GM18499 (cell line): Measurements from ENCODE around the gene EMC8.

Experiments
- ATAC-seq: cut with Tn5 transposase; IDR thresholded peaks from one replicate; pipeline ENCODE4 v1.9.1; 2021; ENCODE audit warnings: moderate number of reproducible peaks; ENCODE audit not compliant: insufficient read depth, unreplicated experiment

The EMC8 gene

GRCh38 chr16:85835956-85836705, 36.8 kb upstream of the EMC8 start:
- no peak for ATAC-seq

GRCh38 chr16:85835227-85835751, 35.9 kb upstream of the EMC8 start:
- no peak for ATAC-seq

- ATAC-seq, result no peak
Observed at GRCh38 chr16:85834741-85835140, 35.4 kb upstream of the EMC8 start.

GRCh38 chr16:85833219-85833920, 34.0 kb upstream of the EMC8 start:
- no peak for ATAC-seq

GRCh38 chr16:85832570-85833218, 33.4 kb upstream of the EMC8 start:
- no peak for ATAC-seq

GRCh38 chr16:85830821-85831220, 31.5 kb upstream of the EMC8 start:
- no peak for ATAC-seq

- no peak for ATAC-seq
Observed at GRCh38 chr16:85829751-85830445, 30.6 kb upstream of the EMC8 start.

GRCh38 chr16:85829171-85829719, 29.9 kb upstream of the EMC8 start:
- no peak for ATAC-seq

GRCh38 chr16:85828166-85828565, 28.8 kb upstream of the EMC8 start:
- ATAC-seq, result no peak

- no peak for ATAC-seq
Observed at GRCh38 chr16:85826686-85827247, 27.4 kb upstream of the EMC8 start.

GRCh38 chr16:85825326-85825725, 26.0 kb upstream of the EMC8 start:
- no peak for ATAC-seq

- ATAC-seq, result no peak
Observed at GRCh38 chr16:85824161-85825135, 25.1 kb upstream of the EMC8 start.

- ATAC-seq, result no peak
Observed at GRCh38 chr16:85823328-85823920, 24.1 kb upstream of the EMC8 start.

- no peak for ATAC-seq
Observed at GRCh38 chr16:85822145-85822544, 22.8 kb upstream of the EMC8 start.

GRCh38 chr16:85821390-85822135, 22.2 kb upstream of the EMC8 start:
- no peak for ATAC-seq

GRCh38 chr16:85820604-85821372, 21.4 kb upstream of the EMC8 start:
- no peak for ATAC-seq

- ATAC-seq, result no peak
Observed at GRCh38 chr16:85819771-85820170, 20.4 kb upstream of the EMC8 start.
